ENCODE measurements around the gene KCTD10.

The KCTD10 gene

GRCh38 chr12:109467978-109468676 lies 9.0 kb downstream of the KCTD10 start:
- DNase-seq: no peak

- no peak for DNase-seq
Measured at GRCh38 chr12:109466821-109467220, 10.3 kb downstream of the KCTD10 start.

- no peak for DNase-seq
Measured at GRCh38 chr12:109466305-109466704, 10.8 kb downstream of the KCTD10 start.

- no peak for DNase-seq
Measured at GRCh38 chr12:109464642-109465351, 12.3 kb downstream of the KCTD10 start.

- DNase-seq: no peak
Measured at GRCh38 chr12:109463756-109464155, 13.3 kb downstream of the KCTD10 start.

- no peak for DNase-seq
Measured at GRCh38 chr12:109462868-109463692, 14.0 kb downstream of the KCTD10 start.

- DNase-seq: no peak
Measured at GRCh38 chr12:109461846-109462756, 15.0 kb downstream of the KCTD10 start.

GRCh38 chr12:109461049-109461845 lies 15.9 kb downstream of the KCTD10 start:
- no peak for DNase-seq

- DNase-seq: no peak
Measured at GRCh38 chr12:109460538-109460937, 16.6 kb downstream of the KCTD10 start.

GRCh38 chr12:109459247-109459646 lies 17.9 kb downstream of the KCTD10 start:
- no peak for DNase-seq

GRCh38 chr12:109458771-109459208 lies 18.3 kb downstream of the KCTD10 start:
- DNase-seq: no peak

- no peak for DNase-seq
Measured at GRCh38 chr12:109458086-109458485, 19.0 kb downstream of the KCTD10 start.

- no peak for DNase-seq
Measured at GRCh38 chr12:109455706-109456105, 21.4 kb downstream of the KCTD10 start.

- no peak for DNase-seq
Measured at GRCh38 chr12:109452489-109452888, 24.6 kb downstream of the KCTD10 start.

GRCh38 chr12:109451400-109451799 lies 25.7 kb downstream of the KCTD10 start:
- no peak for DNase-seq

GRCh38 chr12:109450980-109451379 lies 26.1 kb downstream of the KCTD10 start:
- no peak for DNase-seq

- no peak for DNase-seq
Measured at GRCh38 chr12:109449845-109450532, 27.1 kb downstream of the KCTD10 start.

GRCh38 chr12:109448707-109449390 lies 28.3 kb downstream of the KCTD10 start:
- no peak for DNase-seq

GRCh38 chr12:109448272-109448671 lies 28.8 kb downstream of the KCTD10 start:
- no peak for DNase-seq

GRCh38 chr12:109447482-109447881 lies 29.6 kb downstream of the KCTD10 start:
- DNase-seq: no peak

Data from NCI-H187 (cell line).